Muscle of arm (tissue), 12 donors: ENCODE measurements around the gene DOCK3. TPM values are rescaled to one million over a fixed set of nuclear protein-coding genes. Genes with fewer than 3 reads are reported as not detected.
"Not testable (repeated sequence)": the region's sequence is repeated elsewhere in the genome, so short reads cannot be mapped to it uniquely, and the experiment has no call there.

Experiments used
- DNase-seq: peaks from one replicate; pipeline ENCODE4 v3.0.0-alpha.2; 2013
- polyA plus RNA-seq, 12 donors: library from polyadenylated mRNA; unstranded; fragments of 120-200 nt; gene quantifications; one replicate each; pipeline ENCODE4 v1.2.1, GENCODE V29; 2013; ENCODE audit not compliant: insufficient read length in 12 of 12

DOCK3 gene
- polyA plus RNA-seq, 12 donors, result 0.06 to 3.4 (median 0.23) TPM; not detected in 2

DNA sequence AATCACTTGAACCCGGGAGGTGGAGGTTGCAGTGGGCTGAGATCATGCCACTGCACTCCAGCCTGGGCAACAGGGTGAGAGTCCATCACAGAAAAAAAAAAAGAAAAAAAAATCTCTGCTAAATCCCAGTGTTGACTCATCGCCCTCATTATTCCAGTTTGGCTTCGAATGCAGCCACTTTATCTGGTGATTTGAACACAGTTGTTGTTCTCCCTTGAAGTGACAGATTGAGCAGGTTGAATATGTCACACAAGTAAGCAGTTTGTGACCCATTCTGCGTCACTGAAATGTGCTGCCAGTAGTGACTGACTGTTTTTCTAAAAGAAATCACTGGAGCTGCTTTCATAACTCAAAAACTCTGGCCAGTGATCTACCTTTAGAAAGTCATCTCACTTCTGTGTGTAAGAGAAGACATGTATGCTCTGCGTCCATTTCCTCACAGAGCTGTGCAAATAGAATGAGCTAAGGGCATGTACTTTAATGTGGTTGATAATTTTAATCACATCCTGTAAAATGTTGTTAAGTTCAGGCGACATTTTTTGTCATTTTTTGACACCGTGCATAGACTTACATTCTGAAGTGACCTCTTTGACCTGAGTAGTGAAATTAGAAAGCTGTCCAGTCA lies 12.5 kb downstream of the DOCK3 start:
- no peak for DNase-seq

DNA sequence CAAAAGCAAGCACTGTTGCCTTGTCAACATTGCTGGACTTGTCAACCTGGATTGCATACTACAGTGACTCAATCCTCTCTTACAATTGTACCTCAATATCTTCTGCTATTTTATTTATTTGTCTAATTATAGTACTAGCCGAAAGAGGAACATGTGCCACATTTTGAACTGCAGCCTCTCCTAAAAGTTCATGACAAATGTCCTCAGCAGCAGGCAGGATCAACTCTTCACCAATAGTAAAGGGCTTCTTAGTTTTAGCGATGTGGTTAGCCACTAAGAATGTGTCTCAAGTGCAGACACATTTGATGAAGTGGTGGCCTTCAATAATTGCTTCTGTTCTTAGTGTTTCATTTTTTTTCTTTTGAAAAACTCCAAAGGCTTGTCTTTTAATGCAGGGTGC lies 13.2 kb downstream of the DOCK3 start:
- DNase-seq, result no peak

DNA sequence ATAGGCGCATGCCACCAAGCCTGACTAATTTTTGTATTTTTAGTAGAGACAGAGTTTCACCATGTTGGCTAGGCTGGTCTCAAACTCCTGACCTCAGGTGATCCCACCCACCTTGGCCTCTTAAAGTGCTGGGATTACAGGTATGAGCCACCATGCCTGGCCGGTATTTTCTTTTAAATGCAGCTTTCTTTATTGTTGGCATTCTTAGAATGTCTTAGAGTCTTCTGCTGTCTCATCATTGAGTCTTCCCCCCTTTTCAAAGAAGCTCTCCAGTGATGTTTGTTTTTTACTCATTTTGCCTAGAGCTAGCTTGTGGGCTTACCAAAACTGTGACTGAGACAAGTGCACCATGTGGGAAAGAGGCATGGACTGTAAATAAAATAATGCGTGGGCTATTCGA lies 13.9 kb downstream of the DOCK3 start:
- DNase-seq, result not testable (repeated sequence)

DNA sequence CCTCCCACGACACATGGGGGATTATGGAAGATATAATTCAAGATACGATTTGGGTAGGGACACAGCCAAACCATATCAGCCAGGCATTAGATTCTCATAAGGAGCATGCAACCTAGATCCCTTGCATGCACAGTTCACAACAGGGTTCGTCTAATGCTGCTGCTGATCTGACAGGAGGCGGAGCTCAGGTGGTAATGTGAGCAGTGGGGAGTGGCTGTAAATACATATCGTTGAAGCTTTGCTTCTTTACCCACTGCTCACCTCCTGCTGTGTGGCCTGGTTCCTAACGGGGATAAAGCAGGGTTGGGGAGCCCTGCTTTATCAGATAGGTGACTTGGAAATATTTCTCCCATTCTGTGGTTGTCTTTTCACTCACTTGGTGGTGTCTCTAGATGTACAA lies 14.8 kb downstream of the DOCK3 start:
- DNase-seq, result no peak

DNA sequence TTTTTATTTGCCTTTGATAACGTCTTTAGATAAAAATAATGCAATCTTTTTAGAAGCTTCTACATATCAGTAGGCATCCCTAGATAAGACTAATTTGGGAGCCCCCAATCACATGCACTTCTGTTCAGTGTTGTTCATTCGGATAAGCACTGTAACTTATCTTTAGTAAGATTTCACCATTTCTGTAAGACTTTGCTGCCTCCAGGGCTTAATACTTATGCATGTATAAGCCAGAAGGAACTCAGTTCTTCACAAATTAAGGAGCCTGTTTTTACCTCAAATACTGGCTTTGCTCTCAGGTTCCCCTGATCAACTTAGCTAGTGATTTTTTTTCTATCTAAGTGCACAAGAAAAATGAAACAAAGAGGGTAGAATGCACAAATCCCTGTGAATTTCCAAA lies 20.3 kb downstream of the DOCK3 start:
- no peak for DNase-seq

DNA sequence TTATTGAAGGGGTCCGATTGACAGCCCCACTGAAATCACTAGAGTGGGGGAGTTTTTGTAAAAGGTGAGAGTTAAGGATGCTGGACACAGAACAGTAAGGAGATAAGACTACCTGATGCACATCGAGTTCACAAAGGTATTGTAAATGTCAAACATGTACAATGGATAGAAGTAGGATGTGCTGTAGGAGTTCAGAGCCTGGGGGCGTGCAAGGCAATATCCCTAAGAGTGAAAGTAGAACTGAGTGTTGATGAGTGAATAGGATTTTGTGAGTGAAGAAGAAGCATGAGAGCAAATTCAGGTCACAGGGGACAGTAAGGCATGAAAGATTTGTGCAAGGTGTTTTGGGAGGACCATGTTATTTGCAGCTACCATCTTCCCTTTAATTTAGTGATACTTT lies 21.5 kb downstream of the DOCK3 start:
- no peak for DNase-seq

DNA sequence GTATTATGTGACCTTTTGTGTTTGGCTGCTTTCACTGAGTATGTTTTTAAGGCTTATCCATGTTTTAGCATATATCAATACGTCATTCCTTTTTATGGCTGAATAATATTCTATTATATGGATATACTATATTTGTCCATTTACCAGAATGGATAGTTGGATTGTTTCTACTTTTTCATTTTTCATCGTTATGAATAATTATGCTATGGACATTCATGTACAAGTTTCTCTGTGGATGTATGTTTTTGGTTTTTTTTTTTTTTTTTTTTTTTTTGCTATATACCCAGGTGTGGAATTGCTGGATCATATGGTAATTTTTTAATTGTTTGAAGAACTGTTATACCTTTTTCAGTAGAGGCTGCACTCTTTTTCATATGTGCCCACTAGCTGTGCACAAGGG lies 23.5 kb downstream of the DOCK3 start:
- DNase-seq, result no peak

DNA sequence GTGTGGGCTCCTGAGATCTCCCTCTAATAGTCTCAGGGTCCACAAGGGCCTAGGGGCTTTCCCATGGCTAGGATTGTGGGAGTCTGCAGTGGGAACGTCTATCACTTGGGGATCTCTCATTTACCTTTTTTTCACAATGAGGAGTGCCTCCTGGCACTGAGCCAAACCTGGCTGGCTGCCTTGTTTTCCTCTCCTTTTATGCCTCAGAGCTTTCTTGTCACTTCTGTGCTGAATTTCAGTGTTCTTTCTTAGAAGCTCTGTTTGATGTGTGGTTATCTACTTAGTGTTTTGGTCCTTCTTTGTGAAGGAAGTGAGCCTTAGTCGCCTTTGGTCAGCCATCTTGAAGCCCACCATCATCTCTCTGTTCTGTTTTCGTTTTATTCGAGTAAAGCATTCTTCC lies 33.9 kb downstream of the DOCK3 start:
- DNase-seq, result no peak

DNA sequence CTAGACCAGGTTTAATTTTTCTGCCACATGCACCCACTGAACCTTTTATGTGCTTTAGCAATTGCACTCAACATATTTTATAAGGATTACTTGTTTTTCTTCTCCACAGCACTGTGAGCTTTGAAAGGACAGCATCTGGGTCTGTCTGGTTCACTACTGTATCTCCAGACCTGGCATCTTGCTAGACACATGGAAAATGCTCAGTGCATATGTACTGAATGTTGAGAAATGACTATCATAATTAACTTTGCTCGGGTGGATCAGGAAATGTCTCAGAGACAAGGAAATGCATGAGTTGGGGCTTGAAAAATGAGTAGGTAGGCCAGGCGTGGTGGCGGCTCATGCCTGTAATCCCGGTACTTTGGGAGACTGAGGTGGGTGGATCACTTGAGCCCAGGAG lies 40.2 kb downstream of the DOCK3 start:
- DNase-seq, result peak; percentile 14

DNA sequence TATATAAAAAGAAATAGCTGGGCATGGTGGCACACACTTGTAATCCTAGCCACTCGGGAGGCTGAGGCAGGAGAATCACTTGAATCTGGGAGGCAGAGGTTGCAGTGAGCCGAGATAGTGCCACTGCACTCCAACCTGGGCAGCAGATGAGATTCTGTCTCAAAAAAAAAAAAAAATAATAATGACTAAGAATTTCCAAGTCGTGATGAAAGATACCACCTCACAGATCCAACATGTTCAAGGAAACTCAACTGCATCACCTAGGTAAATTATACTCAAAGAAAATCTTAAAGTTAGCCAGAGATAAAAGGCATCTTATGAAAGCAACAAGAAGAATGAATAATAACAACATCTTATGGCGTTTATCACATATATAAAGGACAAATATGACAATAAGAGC lies 50.1 kb downstream of the DOCK3 start:
- DNase-seq, result no peak

DNA sequence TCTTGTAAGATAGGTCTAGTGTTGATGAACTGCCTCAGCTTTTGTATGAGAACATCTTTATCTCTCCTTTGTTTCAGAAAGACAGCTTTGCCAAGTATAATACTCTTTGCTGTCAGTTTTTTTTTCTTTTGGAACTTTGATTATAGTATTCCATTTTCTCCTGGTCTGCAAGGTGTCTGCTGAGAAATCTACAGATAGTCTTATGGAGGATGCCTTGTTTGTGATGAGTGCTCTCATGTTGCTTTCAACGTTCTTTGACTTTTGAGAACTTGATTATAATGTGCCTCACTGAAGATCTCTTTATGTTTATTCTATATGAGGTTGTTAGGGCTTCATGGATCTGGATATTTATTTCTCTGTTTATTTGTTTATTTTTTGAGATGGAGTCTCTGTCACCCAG lies 60.3 kb downstream of the DOCK3 start:
- no peak for DNase-seq

DNA sequence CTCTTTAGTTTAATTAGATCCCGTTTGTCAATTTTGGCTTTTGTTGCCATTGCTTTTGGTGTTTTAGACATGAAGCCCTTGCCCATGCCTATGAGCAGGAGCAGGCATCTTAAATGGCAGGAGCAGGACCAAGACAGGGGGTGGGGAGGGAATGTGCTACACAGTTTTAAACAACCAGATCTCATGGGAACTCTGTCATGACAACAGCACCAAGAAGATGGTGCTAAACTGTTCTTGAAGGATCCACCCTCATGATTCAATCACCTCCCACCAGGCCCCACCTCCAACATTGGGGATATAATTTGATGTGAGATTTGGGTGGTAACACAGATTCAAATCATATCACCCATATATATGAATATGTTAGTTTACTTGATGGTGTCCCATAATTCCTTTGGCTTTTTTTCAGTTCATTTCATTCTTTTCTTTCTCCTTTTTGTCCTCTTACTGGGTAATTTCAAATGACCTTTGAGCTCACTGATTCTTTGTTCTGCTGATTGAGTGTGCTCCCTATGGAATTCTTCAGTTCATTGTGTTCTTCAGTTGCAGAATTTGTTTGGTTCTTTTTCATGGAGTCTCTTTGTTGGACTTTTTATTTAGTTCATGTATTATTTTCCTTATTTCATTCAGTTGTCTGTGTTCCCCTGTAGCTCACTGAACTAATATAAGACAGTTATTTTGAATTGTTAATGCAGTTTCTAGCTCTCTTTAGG lies 62.6 kb downstream of the DOCK3 start:
- DNase-seq, result no peak

DNA sequence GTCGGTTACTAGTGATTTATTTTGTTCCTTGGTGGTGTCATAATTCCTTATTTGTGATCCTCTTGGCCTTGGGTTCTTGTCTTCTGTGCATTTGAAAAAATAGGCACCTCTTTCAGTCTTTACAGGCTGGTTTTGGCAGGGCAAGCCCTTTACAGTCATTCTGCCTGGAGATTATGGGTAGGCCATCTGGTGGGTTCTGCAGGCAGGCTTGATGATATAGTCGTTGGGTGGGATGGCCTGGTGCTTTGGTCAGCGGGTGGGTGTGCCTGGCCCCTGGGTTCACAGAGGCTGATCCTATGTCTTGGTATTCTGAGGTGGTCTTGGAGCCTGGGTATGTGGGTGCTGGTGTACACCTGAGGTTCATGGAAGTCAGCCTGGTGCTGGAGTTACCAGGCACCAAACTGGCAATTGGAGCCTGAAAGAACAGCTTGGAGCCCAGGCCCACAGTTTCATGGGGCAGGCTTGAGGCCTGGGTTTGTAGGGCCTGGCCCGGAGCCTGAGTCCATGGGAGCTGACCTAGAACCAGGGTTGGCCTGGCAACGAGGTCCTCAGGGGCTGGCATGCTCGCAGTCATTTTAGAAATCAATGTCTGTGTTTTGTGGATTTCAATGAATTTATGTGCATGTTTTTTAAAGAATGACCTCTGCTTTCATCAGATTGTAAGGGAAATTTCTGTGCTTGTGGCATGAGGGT lies 63.3 kb downstream of the DOCK3 start:
- DNase-seq, result no peak

DNA sequence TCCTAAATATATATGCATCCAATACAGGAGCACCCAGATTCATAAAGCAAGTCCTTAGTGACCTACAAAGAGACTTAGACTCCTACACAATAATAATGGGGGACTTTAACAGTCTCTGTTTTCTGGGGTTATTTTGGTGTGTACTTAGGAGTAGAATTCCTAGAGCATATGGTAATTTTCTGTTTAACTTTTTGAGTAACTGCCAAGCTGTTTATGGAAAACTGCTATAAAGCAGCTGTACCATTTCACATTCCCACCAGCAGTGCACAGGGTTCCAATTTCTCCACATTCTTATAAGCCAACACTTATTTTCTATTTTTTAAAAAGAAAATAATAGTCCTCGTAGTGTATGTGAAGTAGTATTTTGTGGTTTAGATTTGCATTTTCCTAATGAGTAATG lies 68.9 kb downstream of the DOCK3 start:
- no peak for DNase-seq

DNA sequence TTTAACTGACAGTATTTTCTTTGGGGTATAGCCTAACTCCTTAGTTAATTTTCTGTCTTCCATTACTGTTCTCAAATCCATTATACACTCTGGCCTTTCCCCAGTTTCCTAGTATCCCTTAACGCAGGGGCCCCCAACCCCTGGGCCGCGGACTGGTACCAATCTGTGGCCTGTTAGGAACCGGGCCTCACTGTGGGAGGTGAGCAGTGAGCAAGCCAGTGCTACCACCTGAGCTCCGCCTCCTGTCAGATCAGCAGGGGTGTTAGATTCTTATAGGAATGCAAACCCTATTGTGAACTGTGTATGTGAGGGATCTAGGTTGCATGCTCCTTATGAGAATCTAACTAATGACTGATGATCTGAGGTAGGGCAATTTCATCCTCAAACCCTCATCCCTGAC lies 75.1 kb downstream of the DOCK3 start:
- no peak for DNase-seq

DNA sequence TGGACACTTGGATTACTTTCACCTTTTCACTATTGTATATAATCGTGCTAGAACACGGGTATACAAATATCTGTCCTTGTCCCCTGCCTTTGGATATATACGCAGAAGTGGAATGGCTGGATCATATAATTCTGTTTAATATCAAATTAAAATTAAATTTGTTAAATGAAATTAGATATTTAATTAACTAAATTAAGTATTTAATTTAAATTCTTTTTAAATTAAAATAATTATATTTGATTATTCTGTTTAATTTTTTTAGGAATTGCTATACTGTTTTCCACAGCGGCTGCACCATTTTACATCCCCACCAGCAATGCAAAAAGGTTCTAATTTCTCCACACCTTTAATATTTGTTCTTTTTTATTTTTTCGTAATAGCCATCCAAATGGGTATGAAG lies 84.3 kb downstream of the DOCK3 start:
- DNase-seq, result no peak

DNA sequence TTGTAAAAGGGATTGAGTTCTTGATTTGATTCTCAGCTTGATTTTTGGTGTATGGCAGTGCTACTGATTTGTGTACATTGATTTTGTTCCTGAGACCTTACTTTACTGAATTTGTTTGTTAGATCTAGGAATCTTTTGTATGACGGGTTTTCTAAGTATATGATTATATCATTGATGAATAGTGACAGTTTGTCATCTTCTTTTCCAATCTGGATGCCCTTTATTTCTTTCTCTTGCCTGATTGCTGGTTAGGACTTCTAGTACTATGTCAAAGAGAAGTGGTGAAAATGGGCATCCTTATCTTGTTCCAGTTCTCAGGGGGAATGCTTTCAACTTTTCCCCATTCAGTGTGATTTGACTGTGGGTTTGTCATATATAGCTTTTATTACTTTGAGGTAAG lies 103.0 kb downstream of the DOCK3 start:
- DNase-seq, result no peak

DNA sequence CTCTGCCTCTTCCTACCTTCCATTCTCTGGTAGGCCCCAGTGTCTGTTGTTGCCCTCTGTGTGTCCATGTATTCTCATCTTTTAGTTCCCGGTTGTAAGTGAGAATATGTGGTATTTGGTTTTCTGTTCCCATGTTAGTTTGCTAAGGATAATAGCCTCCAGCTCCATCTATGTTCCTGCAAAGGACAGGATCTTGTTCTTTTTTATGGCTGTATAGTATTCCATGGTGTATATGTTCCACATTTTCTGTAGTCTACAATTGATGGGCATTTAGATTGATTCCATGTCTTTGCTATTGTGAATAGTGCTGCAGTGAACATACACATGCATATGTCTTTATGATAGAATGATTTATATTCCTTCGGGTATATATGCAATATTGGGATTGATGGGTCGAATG lies 107.0 kb downstream of the DOCK3 start:
- not testable (repeated sequence) for DNase-seq

DNA sequence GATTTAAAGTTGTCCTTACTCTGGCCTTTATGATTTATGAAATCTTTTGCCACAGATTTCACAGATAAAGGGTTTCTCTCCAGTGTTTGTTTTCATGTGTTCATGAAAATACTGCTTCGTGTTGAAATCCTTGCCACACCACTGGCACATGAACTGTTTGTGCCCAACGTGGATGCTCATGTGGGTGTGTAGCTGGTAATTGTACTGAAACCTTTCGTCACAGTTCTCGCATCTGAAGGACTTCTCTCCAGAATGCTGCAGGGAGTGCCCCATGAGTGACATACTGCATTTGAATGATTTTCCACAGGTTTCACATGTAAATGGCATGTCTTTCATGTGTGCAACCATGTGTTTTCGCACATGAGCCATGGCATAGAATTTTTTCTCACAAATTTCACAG lies 111.9 kb downstream of the DOCK3 start:
- DNase-seq, result no peak

DNA sequence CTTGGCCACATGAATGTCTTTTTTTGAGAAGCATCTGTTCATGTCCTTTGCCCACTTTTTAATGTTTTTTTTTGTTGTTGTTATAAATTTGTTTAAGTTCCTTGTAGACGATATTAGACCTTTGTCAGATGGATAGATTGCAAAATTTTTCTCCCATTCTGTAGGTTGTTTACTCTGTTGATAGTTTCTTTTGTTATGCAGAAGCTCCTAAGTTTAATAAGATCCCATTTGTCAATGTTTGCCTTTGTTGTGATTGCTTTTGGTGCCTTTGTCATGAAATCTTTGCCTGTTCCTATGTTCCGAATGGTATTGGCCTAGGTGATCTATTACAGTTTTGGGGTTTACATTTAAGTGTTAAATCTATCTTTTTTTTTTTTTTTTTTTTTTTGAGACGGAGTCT lies 116.2 kb downstream of the DOCK3 start:
- not testable (repeated sequence) for DNase-seq

DNA sequence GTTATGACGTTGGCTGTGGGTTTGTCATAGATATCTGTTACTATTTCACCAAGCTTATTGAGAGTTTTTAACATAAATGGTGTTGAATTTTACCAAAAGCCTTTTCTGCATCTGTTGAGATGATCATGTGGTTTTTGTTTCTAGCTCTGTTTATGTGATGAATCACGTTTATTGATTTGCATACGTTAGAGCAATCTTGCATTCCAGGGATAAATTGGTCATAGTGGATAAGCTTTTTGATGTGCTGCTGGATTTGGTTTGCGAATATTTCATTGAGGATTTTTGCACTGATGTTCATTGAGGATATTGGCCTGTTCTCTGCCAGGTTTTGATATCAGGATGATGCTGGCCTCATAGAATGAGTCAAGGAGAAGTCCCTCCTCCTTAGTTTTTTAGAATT lies 117.8 kb downstream of the DOCK3 start:
- no peak for DNase-seq

DNA sequence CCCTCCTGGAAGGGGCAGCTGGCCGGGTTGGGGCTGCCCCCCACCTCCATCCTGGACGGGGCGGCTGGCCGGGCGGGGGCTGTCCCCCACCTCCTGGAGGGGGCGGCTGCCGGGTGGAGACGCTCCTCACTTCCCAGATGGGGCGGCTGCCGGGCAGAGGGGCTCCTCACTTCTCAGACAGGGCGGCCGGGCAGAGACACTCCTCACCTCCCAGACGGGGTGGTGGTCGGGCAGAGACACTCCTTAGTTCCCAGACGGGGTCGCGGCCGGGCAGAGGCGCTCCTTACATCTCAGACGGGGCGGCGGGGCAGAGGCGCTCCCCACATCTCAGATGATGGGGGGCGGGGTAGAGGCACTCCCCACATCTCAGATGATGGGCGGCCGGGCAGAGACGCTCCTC lies 129.1 kb downstream of the DOCK3 start:
- not testable (repeated sequence) for DNase-seq

DNA sequence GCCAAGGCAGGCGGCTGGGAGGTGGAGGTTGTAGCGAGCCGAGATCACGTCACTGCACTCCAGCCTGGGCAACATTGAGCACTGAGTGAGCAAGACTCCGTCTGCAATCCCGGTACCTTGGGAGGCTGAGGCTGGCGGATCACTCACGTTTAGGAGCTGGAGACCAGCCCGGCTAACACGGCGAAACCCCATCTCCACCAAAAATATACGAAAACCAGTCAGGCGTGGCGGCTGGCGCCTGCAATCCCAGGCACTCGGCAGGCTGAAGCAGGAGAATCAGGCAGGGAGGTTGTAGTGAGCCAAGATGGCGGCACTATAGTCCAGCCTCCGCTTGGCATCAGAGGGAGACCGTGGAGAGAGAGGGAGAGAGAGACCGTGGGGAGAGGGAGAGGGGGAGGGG lies 129.6 kb downstream of the DOCK3 start:
- not testable (repeated sequence) for DNase-seq
